Stomach (tissue), 4 donors: ENCODE measurements around the gene PRKCZ.

Source experiments
- CTCF ChIP-seq, 7 experiments: fragments of 450-650 bp in 4 of 7; fragments of 200-600 bp in 3 of 7; sonication (generic) in 3 of 7; IDR thresholded peaks; one replicate each; pipeline ENCODE4 v1.5.1; 2016 to 2019; ENCODE audit warnings: antibody characterized with exemption in 7 of 7, control low read depth in 2 of 7, mild to moderate bottlenecking in 1 of 7
- EP300 ChIP-seq: sonication (generic); formaldehyde crosslinking; IDR thresholded peaks from one replicate; pipeline ENCODE4 v1.6.1; 2017; ENCODE audit warnings: antibody characterized with exemption

DNA sequence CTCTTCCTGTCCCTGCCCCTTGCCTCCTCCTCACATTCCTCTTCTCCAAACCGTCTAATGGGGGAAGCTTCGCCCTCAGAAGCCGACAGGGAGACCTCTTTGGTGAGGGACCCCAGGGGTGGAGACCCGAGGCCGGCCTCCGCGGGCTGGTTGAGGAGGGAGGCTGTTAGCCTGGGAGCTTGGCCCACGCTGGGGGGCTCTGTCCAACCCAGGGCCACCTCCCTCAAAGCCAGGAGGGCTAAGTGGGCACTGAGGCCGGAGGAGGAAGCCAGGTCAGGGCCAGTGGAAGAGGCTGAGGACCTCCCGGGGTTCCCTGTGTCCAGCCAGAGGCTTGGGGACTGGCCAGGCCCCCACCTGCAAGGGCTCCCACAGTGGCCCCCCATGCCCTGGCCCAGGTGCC lies 25.8 kb upstream of the PRKCZ start:
- TF ChIP-seq EP300 = no peak
- no peak for TF ChIP-seq CTCF (IDR thresholded peaks at IDR 0.05)
